Astrocyte (in vitro differentiated cells and primary cell): ENCODE measurements around the gene A3GALT2. TPM values are rescaled to one million over a fixed set of nuclear protein-coding genes. Genes with fewer than 3 reads are reported as not detected.
A peak's percentile ranks its signal among the peaks of the same experiment; 100 is the strongest.

ENCODE experiments used
- DNase-seq: peaks from one replicate; pipeline ENCODE4 v3.0.0-alpha.2; 2010; ENCODE audit warnings: low read depth
- FAIRE-seq: peaks from 2 replicates; lab custom pipeline; 2011; peaks lifted over from hg19 to GRCh38; lab: Jason Lieb, UNC
- H2AFZ ChIP-seq: 2 replicates; pipeline ENCODE4 v1.6.0; 2012; ENCODE audit warnings: low read depth, low read length, inconsistent platforms
- H3K27ac ChIP-seq: 2 replicates; pipeline ENCODE4 v1.5.1; 2011; ENCODE audit warnings: low read depth, low read length, inconsistent platforms
- H3K27me3 ChIP-seq: 2 replicates; pipeline ENCODE4 v1.6.0; 2011; ENCODE audit warnings: low read length, inconsistent platforms; ENCODE audit not compliant: insufficient read depth
- H3K36me3 ChIP-seq: 2 replicates; pipeline ENCODE4 v1.5.1; 2011; ENCODE audit warnings: low read length, inconsistent platforms; ENCODE audit not compliant: insufficient read depth
- H3K4me1 ChIP-seq: 2 replicates; pipeline ENCODE4 v1.5.1; 2011; ENCODE audit warnings: low read length, inconsistent platforms; ENCODE audit not compliant: insufficient read depth
- H3K4me2 ChIP-seq: 2 replicates; pipeline ENCODE4 v1.6.0; 2012; ENCODE audit warnings: low read length, inconsistent platforms
- H3K4me3 ChIP-seq: 2 replicates; pipeline ENCODE4 v1.5.1; 2011; ENCODE audit warnings: low read depth, mild to moderate bottlenecking, low read length, inconsistent platforms; ENCODE audit not compliant: insufficient read depth
- H3K79me2 ChIP-seq: 2 replicates; pipeline ENCODE4 v1.6.0; 2012; ENCODE audit warnings: mild to moderate bottlenecking, low read length, inconsistent platforms; ENCODE audit not compliant: insufficient read depth
- H3K9ac ChIP-seq: 2 replicates; pipeline ENCODE4 v1.6.0; 2012; ENCODE audit warnings: mild to moderate bottlenecking, low read length, inconsistent platforms
- H3K9me3 ChIP-seq: 2 replicates; pipeline ENCODE4 v1.5.1; 2012; ENCODE audit warnings: low read depth, mild to moderate bottlenecking, low read length, inconsistent platforms; ENCODE audit not compliant: insufficient read depth
- H4K20me1 ChIP-seq: 2 replicates; pipeline ENCODE4 v1.6.0; 2012; ENCODE audit warnings: low read length, inconsistent platforms; ENCODE audit not compliant: insufficient read depth
- H3K27ac Mint-ChIP-seq: one replicate; pipeline ENCODE4 v1.8.0; 2021; ENCODE audit warnings: mild to moderate bottlenecking, mixed read lengths; ENCODE audit not compliant: unreplicated experiment
- H3K27me3 Mint-ChIP-seq: one replicate; pipeline ENCODE4 v1.8.0; 2021; ENCODE audit warnings: low read depth, mixed read lengths; ENCODE audit not compliant: unreplicated experiment
- H3K36me3 Mint-ChIP-seq: one replicate; pipeline ENCODE4 v1.8.0; 2021; ENCODE audit warnings: low read depth, mixed read lengths; ENCODE audit not compliant: unreplicated experiment
- H3K4me1 Mint-ChIP-seq: one replicate; pipeline ENCODE4 v1.8.0; 2021; ENCODE audit warnings: low read depth, mixed read lengths; ENCODE audit not compliant: unreplicated experiment
- H3K4me3 Mint-ChIP-seq: one replicate; pipeline ENCODE4 v1.8.0; 2021; ENCODE audit warnings: mild to moderate bottlenecking, moderate library complexity, mixed read lengths; ENCODE audit not compliant: unreplicated experiment
- H3K9me3 Mint-ChIP-seq: one replicate; pipeline ENCODE4 v1.8.0; 2021; ENCODE audit warnings: mild to moderate bottlenecking, mixed read lengths; ENCODE audit not compliant: unreplicated experiment
- CTCF ChIP-seq: IDR thresholded peaks from 2 replicates; pipeline ENCODE4 v1.5.1; 2011; ENCODE audit warnings: low read depth, mild to moderate bottlenecking, inconsistent platforms, low read length, moderate library complexity; ENCODE audit not compliant: insufficient read depth
- EZH2 ChIP-seq: IDR thresholded peaks from 2 replicates; pipeline ENCODE4 v1.6.1; 2012; ENCODE audit warnings: mild to moderate bottlenecking, low read length, inconsistent platforms; ENCODE audit not compliant: insufficient read depth
- total RNA-seq: library from RNA; stranded (reverse); gene quantifications from 2 replicates; pipeline ENCODE4 v1.2.1, GENCODE V29; 2021

A3GALT2 gene
- total RNA-seq, 1 donor from 2014 or later = not detected

DNA sequence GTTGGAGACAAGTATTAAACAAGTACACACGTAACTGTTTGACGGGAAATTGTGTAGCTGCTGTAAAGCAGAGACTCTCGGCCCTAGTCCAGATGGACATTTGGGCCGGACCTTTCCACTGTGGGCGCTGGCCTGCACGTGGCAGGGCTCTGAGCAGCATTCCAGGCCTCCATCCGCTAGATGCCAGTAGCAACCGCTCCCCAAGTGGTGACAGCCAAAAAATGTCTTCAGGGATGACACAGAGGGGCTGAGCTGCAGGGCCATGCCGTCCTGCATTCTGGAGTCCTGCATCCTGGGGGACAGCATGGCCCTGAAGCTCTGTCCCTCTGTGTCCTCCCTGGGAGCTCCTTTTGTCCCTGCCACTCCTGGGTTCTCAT, 24.8 kb downstream of the A3GALT2 start:
- DNase-seq (no peak), FAIRE-seq (no peak)
- Histone ChIP-seq H3K4me1 (peaks cover 2% of the 10 kb centered on the region), H3K9ac (no peak overlapping the region), H3K27ac (no peak overlapping the region), H3K27me3 (no peaks in the 10 kb centered on the region), H4K20me1 (peaks cover 30% of the 10 kb centered on the region), H3K36me3 (peaks cover 5% of the 10 kb centered on the region), H3K79me2 (peaks cover 10% of the 10 kb centered on the region), H2AFZ (no peak overlapping the region), H3K4me3 (no peak overlapping the region), H3K9me3 (no peaks in the 10 kb centered on the region), H3K4me2 (no peak overlapping the region)
- Mint-ChIP-seq H3K4me3 (no peak overlapping the region), H3K4me1 (peaks cover 3% of the 10 kb centered on the region), H3K36me3 (peaks cover 22% of the 10 kb centered on the region), H3K27me3 (no peaks in the 10 kb centered on the region), H3K27ac (no peak overlapping the region), H3K9me3 (no peaks in the 10 kb centered on the region)
- TF ChIP-seq CTCF (no peak), EZH2 (no peak)

GRCh38 chr1:33295450-33296081, 25.3 kb downstream of the A3GALT2 start:
- no peak overlapping the region for H3K27ac Mint-ChIP-seq
- no peak for FAIRE-seq

More at GRCh38 chr1:33295450-33296081, 25.3 kb downstream of the A3GALT2 start:
- Mint-ChIP-seq H3K27me3 (no peaks in the 10 kb centered on the region), H3K9me3 (no peaks in the 10 kb centered on the region), H3K36me3 (peaks cover 23% of the 10 kb centered on the region), H3K4me3 (no peak overlapping the region), H3K4me1 (peaks cover 3% of the 10 kb centered on the region)
- TF ChIP-seq CTCF (peak; percentile 93), EZH2 (no peak)
- Histone ChIP-seq H3K79me2 (peaks cover 10% of the 10 kb centered on the region), H3K9ac (no peak overlapping the region), H3K4me1 (no peaks in the 10 kb centered on the region), H3K27ac (no peak overlapping the region), H4K20me1 (peaks cover 30% of the 10 kb centered on the region), H3K9me3 (no peaks in the 10 kb centered on the region), H3K27me3 (no peaks in the 10 kb centered on the region), H3K36me3 (peaks cover 5% of the 10 kb centered on the region), H2AFZ (no peak overlapping the region), H3K4me3 (no peak overlapping the region), H3K4me2 (no peak overlapping the region)
- peak; percentile 14 for DNase-seq
